GM23248 (cell line): Measurements from ENCODE around the gene MXRA5. TPM values are rescaled to one million over a fixed set of nuclear protein-coding genes. Genes with fewer than 3 reads are reported as not detected.
"Not testable (repeated sequence)": the region's sequence is repeated elsewhere in the genome, so short reads cannot be mapped to it uniquely, and the experiment has no call there.

Source experiments
- DNase-seq: peaks from one replicate; pipeline ENCODE4 v3.0.0-alpha.2; 2015
- H2AFZ ChIP-seq: fragments of 200-600 bp; sonication (generic); 2 replicates; pipeline ENCODE4 v1.6.1; 2016; ENCODE audit warnings: antibody characterized with exemption
- H3F3A ChIP-seq: fragments of 200-600 bp; sonication (generic); 2 replicates; pipeline ENCODE4 v1.6.1; 2016; ENCODE audit warnings: mild to moderate bottlenecking, antibody characterized with exemption, mixed run types; ENCODE audit not compliant: insufficient read depth
- H3K27ac ChIP-seq: fragments of 200-600 bp; sonication (generic); 2 replicates; pipeline ENCODE4 v1.5.1; 2016; ENCODE audit warnings: mild to moderate bottlenecking
- H3K27me3 ChIP-seq: fragments of 200-600 bp; sonication (generic); replicated peaks from 2 replicates; pipeline ENCODE4 v1.6.1; 2016; ENCODE audit warnings: mild to moderate bottlenecking; ENCODE audit not compliant: insufficient read depth
- H3K36me3 ChIP-seq: fragments of 200-600 bp; sonication (generic); 2 replicates; pipeline ENCODE4 v1.6.1; 2016; ENCODE audit warnings: low read depth, mild to moderate bottlenecking
- H3K4me1 ChIP-seq: fragments of 200-600 bp; sonication (generic); 2 replicates; pipeline ENCODE4 v1.6.1; 2016; ENCODE audit warnings: mild to moderate bottlenecking; ENCODE audit not compliant: insufficient read depth
- H3K4me2 ChIP-seq: fragments of 200-600 bp; sonication (generic); one replicate; pipeline ENCODE4 v1.6.1; 2016; ENCODE audit warnings: mild to moderate bottlenecking; ENCODE audit not compliant: unreplicated experiment
- H3K4me3 ChIP-seq: fragments of 200-600 bp; sonication (generic); 2 replicates; pipeline ENCODE4 v1.5.1; 2016; ENCODE audit warnings: mild to moderate bottlenecking
- H3K79me2 ChIP-seq: fragments of 200-600 bp; sonication (generic); 2 replicates; pipeline ENCODE4 v1.6.1; 2016; ENCODE audit warnings: mild to moderate bottlenecking; ENCODE audit not compliant: insufficient read depth
- H3K9ac ChIP-seq: fragments of 200-600 bp; sonication (generic); 2 replicates; pipeline ENCODE4 v1.6.1; 2016; ENCODE audit warnings: mild to moderate bottlenecking
- H3K9me2 ChIP-seq: fragments of 200-600 bp; sonication (generic); 2 replicates; pipeline ENCODE4 v1.6.1; 2016; ENCODE audit warnings: mixed run types, mild to moderate bottlenecking, moderate library complexity; ENCODE audit not compliant: insufficient read depth
- H3K9me3 ChIP-seq: fragments of 200-600 bp; sonication (generic); one replicate; pipeline ENCODE4 v1.6.1; 2017; ENCODE audit warnings: low read depth
- H4K20me1 ChIP-seq: fragments of 200-600 bp; sonication (generic); 2 replicates; pipeline ENCODE4 v1.6.0; 2016; ENCODE audit not compliant: insufficient read depth
- EZH2 ChIP-seq: fragments of 200-600 bp; sonication (generic); IDR thresholded peaks from 2 replicates; pipeline ENCODE4 v1.6.1; 2018; ENCODE audit warnings: antibody characterized with exemption, mild to moderate bottlenecking; ENCODE audit not compliant: insufficient read depth, poor library complexity, severe bottlenecking
- EZH2phosphoT487 ChIP-seq: fragments of 200-600 bp; sonication (generic); IDR thresholded peaks from 2 replicates; pipeline ENCODE4 v1.6.1; 2018; ENCODE audit warnings: antibody characterized with exemption, moderate library complexity, mild to moderate bottlenecking, low read depth; ENCODE audit not compliant: insufficient read depth
- WGBS, 2 experiments: methylation state at CpG; one replicate each; pipeline ENCODE4 v1.1.6; 2015 to 2017; ENCODE audit warnings: low lambda C conversion rate in 2 of 2, low coverage in 1 of 2; ENCODE audit errors: missing lambda C conversion rate in 2 of 2; 5-methylcytosine and 5-hydroxymethylcytosine counted together
- in situ Hi-C: fragments of 300-500 bp; cut with MboI; formaldehyde crosslinking; loops from 2 replicates; pipeline ENCODE4 v1.15.0; 2020
- polyA plus RNA-seq: library from polyadenylated mRNA; unstranded; fragments of >200 nt; fragmentation: Nextera tagmentation; extraction: Ambion mirVana; gene quantifications from 2 replicates; pipeline ENCODE4 v1.2.1, GENCODE V29; 2016
- total RNA-seq: library from RNA; depleted of rRNA; stranded (reverse); fragments of >200 nt; shearing (Covaris generic); gene quantifications from 2 replicates; pipeline ENCODE4 v1.2.3, GENCODE V29; 2014

The MXRA5 gene
- total and polyA plus RNA-seq, 2 experiments from 2014 or later: 46.3 to 79.1 TPM

DNA sequence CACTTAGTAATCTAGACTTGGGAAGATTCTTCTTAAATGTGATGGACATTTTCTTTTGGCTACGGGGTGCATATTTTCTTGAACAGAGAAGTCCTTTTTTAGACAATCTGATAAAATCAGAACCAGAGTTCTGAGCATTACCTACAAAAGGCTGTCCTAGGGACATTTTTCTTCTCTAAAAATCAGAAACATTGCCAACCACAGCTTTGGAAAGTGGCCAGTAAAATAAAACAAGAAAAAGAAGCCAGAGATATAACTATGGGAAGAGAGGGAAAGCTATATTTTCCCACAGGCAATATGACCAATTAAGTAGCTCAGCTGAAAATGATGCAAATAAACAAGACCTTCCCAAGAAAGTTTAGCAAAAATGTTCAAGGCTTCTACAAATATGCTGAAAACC lies 55.9 kb downstream of the MXRA5 start:
- Histone ChIP-seq H3F3A (peaks cover 15% of the 10 kb centered on the region), H3K9me3 (no peaks in the 10 kb centered on the region), H3K79me2 (no peaks in the 10 kb centered on the region), H4K20me1 (no peaks in the 10 kb centered on the region), H3K9ac (no peak overlapping the region), H3K27me3 (no peaks in the 10 kb centered on the region), H3K9me2 (no peaks in the 10 kb centered on the region), H3K4me1 (peaks cover 17% of the 10 kb centered on the region), H2AFZ (no peak overlapping the region), H3K4me2 (no peak overlapping the region), H3K4me3 (no peak overlapping the region), H3K36me3 (no peaks in the 10 kb centered on the region), H3K27ac (no peak overlapping the region)
- no peak for TF ChIP-seq EZH2
- WGBS, 2 experiments: 92 to 100% methylated on average over 1 of the region's 1 CpG
- DNase-seq: no peak
- in situ Hi-C loops: no loop called here

DNA sequence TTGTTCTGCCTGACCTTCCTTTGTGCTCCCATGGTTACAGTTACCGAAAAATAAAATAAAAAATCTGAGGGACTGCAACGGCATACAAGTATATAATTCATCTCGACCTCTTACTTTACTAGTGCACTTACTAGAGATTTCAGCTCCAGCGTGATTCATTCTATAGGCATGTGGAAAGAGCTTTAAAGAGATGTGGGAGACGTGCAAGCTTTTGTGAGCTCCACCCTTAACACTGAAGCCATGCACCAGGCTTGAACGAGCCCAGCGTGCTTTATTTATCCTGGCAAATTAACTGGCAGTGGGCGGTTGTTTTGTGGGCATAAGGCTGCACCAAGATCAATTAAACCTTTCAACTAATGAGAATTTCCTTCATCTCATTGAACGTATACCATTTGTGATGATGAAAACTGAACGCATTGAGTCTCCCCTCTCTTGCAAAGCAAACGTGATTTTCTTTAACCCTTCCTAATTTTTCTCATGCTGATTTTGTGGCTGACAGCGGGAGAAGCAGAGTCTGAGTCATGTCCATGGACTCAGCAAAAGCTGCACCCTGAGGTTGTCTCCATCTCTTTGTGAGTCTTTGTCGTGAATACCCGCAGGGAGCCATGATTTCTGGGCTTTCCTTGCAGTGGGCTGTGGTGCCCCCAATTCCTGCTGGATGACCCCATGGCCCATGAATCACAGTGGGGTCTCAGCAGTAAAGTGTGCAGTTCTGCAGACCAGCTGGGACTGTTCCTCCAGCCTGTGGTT lies 60.1 kb downstream of the MXRA5 start:
- Histone ChIP-seq H3K4me3 (peak overlapping the region; percentile 63), H3K9ac (peak overlapping the region; percentile 65), H3K4me2 (peak overlapping the region; percentile 71), H4K20me1 (no peaks in the 10 kb centered on the region), H3K27ac (peak overlapping the region; percentile 89), H3K79me2 (no peaks in the 10 kb centered on the region), H3K27me3 (no peaks in the 10 kb centered on the region), H3F3A (peaks cover 23% of the 10 kb centered on the region), H3K36me3 (no peaks in the 10 kb centered on the region), H3K4me1 (peaks cover 25% of the 10 kb centered on the region), H2AFZ (peak overlapping the region; percentile 59), H3K9me2 (no peaks in the 10 kb centered on the region), H3K9me3 (no peaks in the 10 kb centered on the region)
- in situ Hi-C loops: no loop called here
- WGBS, 2 experiments: 0 to 3% methylated on average over 14 of the region's 14 CpGs
- TF ChIP-seq EZH2phosphoT487 (no peak), EZH2 (no peak)
- DNase-seq: peak; percentile 84

DNA sequence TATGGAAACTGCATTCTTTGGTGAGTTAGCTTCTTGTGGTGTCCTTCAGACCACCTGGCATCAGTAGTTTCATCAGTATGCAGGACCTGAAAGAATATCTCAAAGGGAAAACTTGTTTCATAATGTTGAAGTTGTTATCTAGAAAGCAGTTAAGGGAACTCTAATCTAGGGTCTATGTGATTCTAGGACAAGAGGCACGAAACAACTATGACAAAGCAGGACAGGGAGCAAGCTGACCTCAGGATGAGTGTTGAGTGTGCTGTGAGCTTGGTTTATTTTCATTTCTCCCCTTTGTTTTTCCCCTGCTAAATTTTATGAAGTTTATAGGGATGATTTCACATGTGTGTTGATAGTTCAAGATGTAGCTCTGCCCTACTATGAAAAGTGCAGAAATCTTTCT lies 65.7 kb downstream of the MXRA5 start:
- Histone ChIP-seq H3K4me2 (no peak overlapping the region), H3K9me2 (no peaks in the 10 kb centered on the region), H3K4me3 (no peak overlapping the region), H3F3A (peaks cover 10% of the 10 kb centered on the region), H3K36me3 (no peaks in the 10 kb centered on the region), H2AFZ (no peak overlapping the region), H3K4me1 (peaks cover 9% of the 10 kb centered on the region), H3K27me3 (no peaks in the 10 kb centered on the region), H4K20me1 (no peaks in the 10 kb centered on the region), H3K9ac (no peak overlapping the region), H3K79me2 (no peaks in the 10 kb centered on the region), H3K9me3 (no peaks in the 10 kb centered on the region), H3K27ac (no peak overlapping the region)
- no peak for DNase-seq
- 13 to 62% methylated on average over 1 of the region's 1 CpG for WGBS, 2 experiments
- in situ Hi-C loops: no loop called here
- TF ChIP-seq EZH2: no peak
- TF ChIP-seq EZH2phosphoT487: no peak

DNA sequence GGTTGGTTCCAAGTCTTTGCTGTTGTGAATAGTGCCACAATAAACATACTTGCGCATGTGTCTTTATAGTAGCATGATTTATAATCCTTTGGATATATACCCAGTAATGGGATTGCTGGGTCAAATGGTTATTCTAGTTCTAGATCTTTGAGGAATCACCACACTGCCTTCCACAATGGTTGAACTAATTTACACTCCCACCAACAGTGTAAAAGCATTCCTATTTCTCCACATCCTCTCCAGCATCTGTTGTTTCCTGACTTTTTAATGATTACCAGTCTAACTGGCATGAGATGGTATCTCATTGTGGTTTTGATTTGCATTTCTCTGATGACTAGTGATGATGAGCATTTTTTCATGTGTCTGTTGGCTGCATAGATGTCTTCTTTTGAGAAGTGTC lies 72.8 kb downstream of the MXRA5 start:
- H3F3A ChIP-seq: peaks cover 32% of the 10 kb centered on the region
- H3K4me2 ChIP-seq, H3K27me3 ChIP-seq, H3K9me3 ChIP-seq, DNase-seq, H3K9ac ChIP-seq, H3K9me2 ChIP-seq, H4K20me1 ChIP-seq, H3K36me3 ChIP-seq, in situ Hi-C loops, H3K4me3 ChIP-seq, H3K79me2 ChIP-seq, H2AFZ ChIP-seq: not testable (repeated sequence)
- H3K4me1 ChIP-seq: peaks cover 34% of the 10 kb centered on the region
- WGBS, 2 experiments: 100% methylated on average over 1 of the region's 1 CpG
- peak overlapping the region; percentile 12; the same call in 1 of the 2 replicates for H3K27ac ChIP-seq

DNA sequence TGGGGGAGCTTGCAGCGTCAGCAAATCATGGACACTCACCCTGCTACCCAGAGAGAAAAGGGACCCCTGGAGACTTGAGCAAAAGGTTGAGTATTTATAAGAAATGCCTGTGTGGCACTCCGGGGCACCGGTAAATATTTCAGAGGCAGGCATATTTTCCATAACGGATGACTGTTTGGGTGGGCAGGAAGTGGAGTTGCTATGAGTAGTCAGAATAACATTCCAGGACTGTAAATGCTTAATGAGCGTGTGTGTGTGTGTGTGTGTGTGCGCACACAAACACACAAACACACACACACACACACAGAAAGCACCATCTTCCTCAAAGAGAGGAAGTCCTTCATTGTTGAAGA lies 74.6 kb downstream of the MXRA5 start:
- Histone ChIP-seq H2AFZ (peak overlapping the region; percentile 56; the same call in 1 of the 2 replicates), H3F3A (peaks cover 39% of the 10 kb centered on the region), H3K9ac (peak overlapping the region; percentile 67), H3K4me1 (peaks cover 39% of the 10 kb centered on the region), H3K36me3 (no peaks in the 10 kb centered on the region), H3K27ac (peak overlapping the region; percentile 88), H3K4me2 (peak overlapping the region; percentile 58), H3K79me2 (no peaks in the 10 kb centered on the region), H3K9me3 (no peaks in the 10 kb centered on the region), H4K20me1 (no peaks in the 10 kb centered on the region), H3K27me3 (no peaks in the 10 kb centered on the region), H3K4me3 (peak overlapping the region; percentile 52), H3K9me2 (no peaks in the 10 kb centered on the region; the same call in 1 of the 2 replicates)
- TF ChIP-seq EZH2phosphoT487 (no peak), EZH2 (no peak)
- in situ Hi-C loops: no loop called here
- 0 to 4% methylated on average over 5 to 6 of the region's 6 CpGs for WGBS, 2 experiments
- peak; percentile 76 for DNase-seq
